H54 (cell line): ENCODE results near the gene PARP12.

Source experiments
- DNase-seq: peaks from one replicate; pipeline ENCODE4 v3.0.0; 2011; ENCODE audit warnings: low spot score, mixed read lengths; ENCODE audit not compliant: insufficient read length
- FAIRE-seq: peaks from 3 replicates; lab custom pipeline; 2011; peaks lifted over from hg19 to GRCh38; lab: Jason Lieb, UNC
- POLR2A ChIP-seq: IDR thresholded peaks from 2 replicates; pipeline ENCODE4 v1.6.1; 2011; ENCODE audit warnings: low read depth, mild to moderate bottlenecking, low read length

The PARP12 gene

GRCh38 chr7:140019606-140020005 lies 43.1 kb downstream of the PARP12 start:
- no peak for DNase-seq
- no peak for FAIRE-seq
- no peak for TF ChIP-seq POLR2A

- no peak for TF ChIP-seq POLR2A
- FAIRE-seq: no peak
- DNase-seq: no peak
These were observed 43.6 kb downstream of the PARP12 start for GRCh38 chr7:140019172-140019571.

DNA sequence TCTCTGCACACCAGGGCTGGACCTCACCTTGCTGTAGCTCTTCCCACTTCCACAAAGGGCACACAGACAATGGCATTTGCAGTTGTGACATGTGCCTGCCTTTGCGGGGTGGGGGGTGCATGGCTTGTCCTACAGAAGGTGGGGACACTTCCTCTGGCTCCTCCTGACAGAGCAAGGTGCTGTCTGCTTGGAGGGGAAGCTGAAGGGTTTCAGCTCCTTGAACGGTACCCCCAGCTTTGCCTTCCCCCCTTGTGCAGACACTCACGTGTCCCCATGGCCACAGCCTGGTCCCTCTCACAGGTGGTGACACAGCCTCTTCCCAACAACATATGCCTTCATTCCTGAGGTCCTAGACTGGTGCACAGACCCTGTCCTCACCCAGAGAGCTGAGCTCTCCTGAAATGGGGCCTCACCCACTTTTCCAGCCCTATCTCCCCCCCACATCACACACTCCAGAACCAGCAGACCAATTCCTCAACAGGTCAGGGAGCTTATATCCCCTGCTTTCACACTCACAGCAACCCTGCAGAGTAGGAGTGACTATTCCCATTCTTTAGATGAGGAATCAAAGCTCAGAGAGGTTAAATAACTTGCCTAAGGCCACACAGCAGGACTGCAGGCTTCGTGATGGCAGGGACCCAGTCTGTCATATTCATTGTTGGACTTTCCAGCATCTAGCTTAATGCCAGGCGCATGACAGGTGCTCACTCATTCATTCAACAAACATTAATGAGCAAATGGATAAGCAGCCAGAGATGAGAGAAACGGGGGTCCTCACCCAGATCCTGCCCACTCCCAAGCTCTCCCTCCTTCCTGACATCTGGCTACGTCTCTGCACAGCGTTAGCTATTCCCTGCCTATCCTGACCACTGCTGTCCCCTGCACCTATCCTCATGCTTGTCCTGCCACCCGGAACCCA lies 44.4 kb downstream of the PARP12 start:
- TF ChIP-seq POLR2A: no peak
- DNase-seq (no peak), FAIRE-seq (no peak)

DNA sequence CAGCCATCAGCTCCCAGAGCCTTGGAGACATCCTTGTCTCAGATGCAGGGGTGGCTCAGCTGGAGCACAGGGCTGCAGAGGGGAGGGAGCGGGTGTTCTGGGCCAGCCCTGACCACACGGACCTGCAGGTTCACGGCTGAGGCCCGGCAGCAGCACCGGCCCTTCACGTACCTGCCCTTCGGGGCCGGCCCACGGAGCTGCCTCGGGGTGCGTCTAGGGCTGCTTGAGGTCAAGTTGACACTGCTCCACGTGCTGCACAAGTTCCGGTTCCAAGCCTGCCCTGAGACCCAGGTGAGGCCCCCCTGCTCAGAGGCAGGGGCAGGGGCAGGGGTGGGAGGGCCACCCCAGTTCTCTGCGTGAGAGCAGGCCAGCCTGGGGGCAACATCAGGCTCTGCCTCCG lies 45.2 kb downstream of the PARP12 start:
- DNase-seq: no peak
- no peak for TF ChIP-seq POLR2A
- no peak for FAIRE-seq

DNA sequence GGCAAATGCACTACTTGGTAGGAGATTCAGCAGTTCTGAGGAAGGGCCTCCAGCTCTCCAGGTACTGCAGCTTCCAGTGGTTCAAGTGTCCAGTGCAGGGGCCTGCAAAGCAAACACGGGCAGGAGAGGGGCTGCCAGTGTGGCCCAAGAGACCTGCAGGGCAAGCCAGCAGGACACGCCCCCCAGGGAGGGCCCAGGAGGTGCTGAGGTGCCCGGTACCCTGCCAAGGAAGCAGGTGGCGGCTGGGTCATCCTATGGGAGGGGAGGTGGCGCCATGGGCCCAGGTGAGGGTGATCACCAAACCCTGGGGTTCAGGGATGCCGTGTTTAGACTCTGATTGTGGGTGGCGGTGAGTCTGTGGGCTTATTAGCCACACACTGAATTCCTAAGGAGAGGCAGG lies 45.7 kb downstream of the PARP12 start:
- FAIRE-seq: no peak
- no peak for DNase-seq
- no peak for TF ChIP-seq POLR2A

GRCh38 chr7:140016540-140016939 lies 46.2 kb downstream of the PARP12 start:
- no peak for TF ChIP-seq POLR2A
- FAIRE-seq (no peak), DNase-seq (no peak)

- no peak for TF ChIP-seq POLR2A
- DNase-seq (no peak), FAIRE-seq (no peak)
These were observed 47.2 kb downstream of the PARP12 start for GRCh38 chr7:140015471-140015970.

DNA sequence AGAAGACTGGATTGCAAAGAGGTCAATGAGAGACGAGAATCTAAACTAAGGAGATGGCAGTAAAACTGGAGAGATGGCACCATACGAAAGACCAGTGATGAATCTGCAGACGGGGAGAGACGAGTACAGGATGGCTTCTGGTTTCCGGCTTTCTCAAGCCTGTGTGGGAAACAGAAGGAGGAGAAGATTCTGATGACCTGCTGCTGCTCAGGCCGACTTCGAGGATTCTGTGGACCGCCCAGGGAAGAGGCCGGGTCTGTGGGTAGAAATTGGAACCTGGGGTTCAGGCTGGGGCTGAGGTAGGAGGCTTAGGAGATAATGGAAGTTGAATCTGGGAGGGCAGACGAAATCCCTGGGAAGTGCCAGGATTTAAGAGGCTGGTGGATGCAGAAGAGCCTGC lies 48.6 kb downstream of the PARP12 start:
- TF ChIP-seq POLR2A: no peak
- FAIRE-seq (no peak), DNase-seq (no peak)

GRCh38 chr7:140013676-140014075 lies 49.1 kb downstream of the PARP12 start:
- FAIRE-seq: no peak

DNA sequence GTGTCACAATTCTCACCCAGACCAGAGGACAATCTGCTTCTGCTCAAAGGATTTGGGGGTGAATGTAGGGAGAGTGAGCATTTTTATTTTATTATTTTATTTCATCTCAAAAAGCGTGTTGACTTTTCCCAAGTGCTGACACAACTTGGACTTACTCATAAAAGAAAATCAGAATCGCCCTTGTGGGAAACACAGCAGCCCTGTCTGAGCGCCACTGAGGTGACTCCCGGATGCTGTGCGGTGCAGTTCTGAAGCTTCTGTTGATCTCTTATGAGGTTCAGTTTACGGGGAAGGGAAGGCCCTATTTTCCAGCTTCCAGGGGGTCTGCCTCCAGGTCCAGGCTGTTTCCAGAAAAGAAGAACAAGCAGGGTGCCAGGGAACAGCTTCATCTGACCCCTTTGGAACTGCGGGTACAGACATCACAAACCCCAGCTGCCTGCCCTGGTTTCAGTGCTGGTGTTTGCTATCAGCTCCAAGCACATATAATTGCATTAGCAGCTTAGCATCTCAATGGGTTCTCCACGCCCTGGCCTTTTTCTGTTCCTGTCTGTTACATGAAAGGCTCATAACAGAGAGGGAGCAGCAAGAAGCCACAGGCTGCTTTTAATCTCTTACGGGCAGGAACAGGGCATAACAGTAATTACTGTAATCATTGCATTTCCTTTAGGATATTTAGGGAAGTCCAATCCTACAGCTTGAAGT lies 52.4 kb downstream of the PARP12 start:
- no peak for TF ChIP-seq POLR2A
- FAIRE-seq: no peak

More at GRCh38 chr7:140013676-140014075, 49.1 kb downstream of the PARP12 start:
- DNase-seq: no peak
- no peak for TF ChIP-seq POLR2A

GRCh38 chr7:140009735-140010134 lies 53.0 kb downstream of the PARP12 start:
- FAIRE-seq: no peak
- no peak for TF ChIP-seq POLR2A

More for the DNA sequence above, 52.4 kb downstream of the PARP12 start:
- DNase-seq: no peak

GRCh38 chr7:140008755-140009610 lies 53.8 kb downstream of the PARP12 start:
- DNase-seq: no peak
- no peak for TF ChIP-seq POLR2A
- no peak for FAIRE-seq

More at GRCh38 chr7:140009735-140010134, 53.0 kb downstream of the PARP12 start:
- no peak for DNase-seq

GRCh38 chr7:140007051-140007690 lies 55.6 kb downstream of the PARP12 start:
- FAIRE-seq (no peak), DNase-seq (no peak)
- no peak for TF ChIP-seq POLR2A

GRCh38 chr7:140006600-140006999 lies 56.2 kb downstream of the PARP12 start:
- FAIRE-seq (no peak), DNase-seq (no peak)
- no peak for TF ChIP-seq POLR2A
